OCI-LY7 (cell line): ENCODE measurements around the gene CASK. TPM values are rescaled to one million over a fixed set of nuclear protein-coding genes. Genes with fewer than 3 reads are reported as not detected.

ENCODE experiments used
- BruUV-seq: library from RNA; stranded (reverse); fragments of 400-500 nt; replicated peaks from 2 replicates; lab custom pipeline; 2021; lab: Mats Ljungman, UMichigan
- CTCF ChIA-PET: fragments of 300-600 bp; sonication (Branson Sonifier 250); formaldehyde crosslinking; loops from one replicate; lab custom pipeline; 2022; ENCODE audit warnings: antibody characterized with exemption; ENCODE audit not compliant: unreplicated experiment; lab: Charles Lee
- POLR2A ChIA-PET: fragments of 300-600 bp; sonication (Branson Sonifier 250); formaldehyde crosslinking; loops from one replicate; lab custom pipeline; 2022; ENCODE audit warnings: antibody characterized with exemption; lab: Charles Lee
- DNase-seq: peaks from one replicate; pipeline ENCODE4 v3.0.0-alpha.2; 2015; ENCODE audit warnings: low spot score
- H2AFZ ChIP-seq: fragments of 200-600 bp; sonication (generic), shearing (Covaris generic); 2 replicates; pipeline ENCODE4 v1.6.1; 2014; ENCODE audit warnings: mild to moderate bottlenecking, antibody characterized with exemption, low read length, moderate library complexity
- H3K27ac ChIP-seq: fragments of 200-600 bp; sonication (generic); 2 replicates; pipeline ENCODE4 v1.5.1; 2014; ENCODE audit warnings: mixed run types, low read depth, mild to moderate bottlenecking, moderate library complexity, low read length, inconsistent platforms; ENCODE audit not compliant: poor library complexity, severe bottlenecking
- H3K36me3 ChIP-seq: fragments of 200-600 bp; sonication (generic); 2 replicates; pipeline ENCODE4 v1.6.1; 2014; ENCODE audit warnings: mild to moderate bottlenecking, antibody characterized with exemption, low read length, moderate library complexity, mixed read lengths; ENCODE audit not compliant: insufficient read depth
- H3K4me1 ChIP-seq: fragments of 200-600 bp; sonication (generic); 2 replicates; pipeline ENCODE4 v1.5.1; 2014; ENCODE audit warnings: mild to moderate bottlenecking, low read length; ENCODE audit not compliant: insufficient read depth, poor library complexity, severe bottlenecking
- H3K4me2 ChIP-seq: fragments of 200-600 bp; sonication (generic); 2 replicates; pipeline ENCODE4 v1.6.1; 2014; ENCODE audit warnings: mild to moderate bottlenecking, low read length
- H3K4me3 ChIP-seq: fragments of 200-600 bp; sonication (generic); 2 replicates; pipeline ENCODE4 v1.5.1; 2014; ENCODE audit warnings: mild to moderate bottlenecking, low read depth, low read length; ENCODE audit not compliant: poor library complexity, severe bottlenecking
- H3K79me2 ChIP-seq: fragments of 200-600 bp; sonication (generic); 2 replicates; pipeline ENCODE4 v1.6.1; 2016; ENCODE audit warnings: low read depth, mild to moderate bottlenecking, low read length, moderate library complexity, mixed read lengths; ENCODE audit not compliant: insufficient read depth
- H3K9me2 ChIP-seq: fragments of 200-600 bp; sonication (generic); 2 replicates; pipeline ENCODE4 v1.6.1; 2016; ENCODE audit warnings: mild to moderate bottlenecking, low read length, mixed read lengths; ENCODE audit not compliant: insufficient read depth
- H3K9me3 ChIP-seq: fragments of 200-600 bp; sonication (generic); 2 replicates; pipeline ENCODE4 v1.6.1; 2014; ENCODE audit warnings: mild to moderate bottlenecking, mixed run types, low read length, mixed read lengths
- H4K20me1 ChIP-seq: fragments of 200-600 bp; sonication (generic); 2 replicates; pipeline ENCODE4 v1.6.1; 2014; ENCODE audit warnings: mild to moderate bottlenecking, antibody characterized with exemption, low read length, moderate library complexity, mixed read lengths; ENCODE audit not compliant: insufficient read depth
- CTCF ChIP-seq: fragments of 200-600 bp; sonication (generic); conservative IDR thresholded peaks from 2 replicates; pipeline ENCODE4 v1.5.1; 2014; ENCODE audit warnings: mild to moderate bottlenecking, antibody characterized with exemption, low read length, moderate library complexity, mixed read lengths
- EZH2phosphoT487 ChIP-seq: fragments of 200-600 bp; sonication (generic); IDR thresholded peaks from 2 replicates; pipeline ENCODE4 v1.6.1; 2018; ENCODE audit warnings: low read depth, borderline replicate concordance, mild to moderate bottlenecking, mixed run types, antibody characterized with exemption, low read length, moderate library complexity, mixed read lengths
- intact Hi-C: fragments of 100-400 bp; cut with micrococcal nuclease; formaldehyde crosslinking; loops from one replicate; pipeline ENCODE4 v1.10.0; 2022; ENCODE audit not compliant: unreplicated experiment
- total RNA-seq, 2 experiments: library from RNA; depleted of rRNA in 1 of 2; stranded (reverse); fragments of >200 nt in 1 of 2; shearing (Covaris generic) in 1 of 2; gene quantifications; 2 replicates each; pipeline ENCODE4 v1.2.3, GENCODE V29; 2014 to 2022

CASK gene
- total RNA-seq, 2 experiments from 2014 or later: 18.6 to 29.4 TPM

- Histone ChIP-seq H3K79me2 (no peaks in the 10 kb centered on the region), H2AFZ (no peak overlapping the region), H3K27ac (no peak overlapping the region), H3K36me3 (no peaks in the 10 kb centered on the region), H3K9me2 (no peaks in the 10 kb centered on the region), H3K9me3 (no peaks in the 10 kb centered on the region), H3K4me3 (no peak overlapping the region), H3K4me2 (no peak overlapping the region), H4K20me1 (no peaks in the 10 kb centered on the region), H3K4me1 (no peaks in the 10 kb centered on the region)
- CTCF ChIA-PET: no interaction called here
- TF ChIP-seq EZH2phosphoT487 (no peak), CTCF (no peak)
- no peak for DNase-seq
- intact Hi-C loops: no loop called here
- BruUV-seq: no TSS peak
- POLR2A ChIA-PET: no interaction called here
Measured at GRCh38 chrX:41958861-41959260, 35.5 kb upstream of the CASK start.

- H3K4me1 ChIP-seq: no peaks in the 10 kb centered on the region
- H3K9me3 ChIP-seq: no peaks in the 10 kb centered on the region
- TF ChIP-seq CTCF (no peak), EZH2phosphoT487 (no peak)
- no peaks in the 10 kb centered on the region for H3K9me2 ChIP-seq
- H3K36me3 ChIP-seq: no peaks in the 10 kb centered on the region
- DNase-seq: no peak
- H2AFZ ChIP-seq: no peak overlapping the region
- no peak overlapping the region for H3K4me3 ChIP-seq
- H3K4me2 ChIP-seq: no peak overlapping the region
- intact Hi-C loops: no loop called here
- H4K20me1 ChIP-seq: no peaks in the 10 kb centered on the region
- H3K27ac ChIP-seq: no peak overlapping the region
- CTCF ChIA-PET: no interaction called here
- H3K79me2 ChIP-seq: no peaks in the 10 kb centered on the region
- POLR2A ChIA-PET: no interaction called here
- BruUV-seq: no TSS peak
Measured at GRCh38 chrX:41956027-41956426, 32.7 kb upstream of the CASK start.

- no peak overlapping the region for H3K4me2 ChIP-seq
- no peak overlapping the region for H3K4me3 ChIP-seq
- no peaks in the 10 kb centered on the region for H3K9me3 ChIP-seq
- no peak overlapping the region for H2AFZ ChIP-seq
- no TSS peak for BruUV-seq
- no peaks in the 10 kb centered on the region for H4K20me1 ChIP-seq
- intact Hi-C loops: no loop called here
- H3K79me2 ChIP-seq: no peaks in the 10 kb centered on the region
- ChIA-PET POLR2A (interaction anchor here (0.5 to 0.8 kb wide), 2 partner anchors 44 to 1396 kb away, joined by 3 read pairs; no protein-coding TSS in a partner anchor), CTCF (no interaction called here)
- TF ChIP-seq CTCF (no peak), EZH2phosphoT487 (no peak)
- no peak overlapping the region for H3K27ac ChIP-seq
- no peaks in the 10 kb centered on the region for H3K36me3 ChIP-seq
- DNase-seq: no peak
- H3K9me2 ChIP-seq: no peaks in the 10 kb centered on the region
- H3K4me1 ChIP-seq: no peaks in the 10 kb centered on the region
Measured at GRCh38 chrX:41952102-41952501, 28.7 kb upstream of the CASK start.
